ENCODE results near the gene PLA2G4E.

PLA2G4E gene

DNA sequence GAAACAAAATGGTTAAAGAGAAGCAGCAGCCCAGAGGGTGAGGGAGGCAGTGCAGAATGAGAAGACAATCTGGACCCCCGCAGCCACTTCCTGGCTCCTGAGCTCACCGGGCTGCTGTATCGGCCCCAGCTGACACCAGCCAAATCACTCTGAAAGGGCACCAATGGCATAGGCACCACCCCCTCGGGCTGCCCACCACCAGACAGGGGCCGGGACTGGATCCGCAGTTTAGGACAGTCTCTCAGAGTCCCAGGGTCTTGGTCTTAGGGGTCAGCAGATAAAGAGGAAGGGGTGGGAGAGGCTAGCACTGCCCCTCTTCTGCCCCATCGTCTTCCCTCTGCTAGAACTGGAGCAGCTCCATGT is 30.6 kb downstream of the PLA2G4E start:
- TF ChIP-seq, protein P1, sequence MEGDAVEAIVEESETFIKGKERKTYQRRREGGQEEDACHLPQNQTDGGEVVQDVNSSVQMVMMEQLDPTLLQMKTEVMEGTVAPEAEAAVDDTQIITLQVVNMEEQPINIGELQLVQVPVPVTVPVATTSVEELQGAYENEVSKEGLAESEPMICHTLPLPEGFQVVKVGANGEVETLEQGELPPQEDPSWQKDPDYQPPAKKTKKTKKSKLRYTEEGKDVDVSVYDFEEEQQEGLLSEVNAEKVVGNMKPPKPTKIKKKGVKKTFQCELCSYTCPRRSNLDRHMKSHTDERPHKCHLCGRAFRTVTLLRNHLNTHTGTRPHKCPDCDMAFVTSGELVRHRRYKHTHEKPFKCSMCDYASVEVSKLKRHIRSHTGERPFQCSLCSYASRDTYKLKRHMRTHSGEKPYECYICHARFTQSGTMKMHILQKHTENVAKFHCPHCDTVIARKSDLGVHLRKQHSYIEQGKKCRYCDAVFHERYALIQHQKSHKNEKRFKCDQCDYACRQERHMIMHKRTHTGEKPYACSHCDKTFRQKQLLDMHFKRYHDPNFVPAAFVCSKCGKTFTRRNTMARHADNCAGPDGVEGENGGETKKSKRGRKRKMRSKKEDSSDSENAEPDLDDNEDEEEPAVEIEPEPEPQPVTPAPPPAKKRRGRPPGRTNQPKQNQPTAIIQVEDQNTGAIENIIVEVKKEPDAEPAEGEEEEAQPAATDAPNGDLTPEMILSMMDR (IDR thresholded peaks at IDR 0.05): no peak
- no peaks in the 10 kb centered on the region for H3K9me3 ChIP-seq
- no peaks in the 10 kb centered on the region for H3K36me3 ChIP-seq
- H3K4me3 ChIP-seq: no peak overlapping the region
- H3K27ac ChIP-seq: no peak overlapping the region
- no peak for DNase-seq
- intact Hi-C loops (cut with DNase I; ENCODE audit: low total_unique reads): loop anchor here (2.0 kb wide), 1 partner anchor 95 kb away; no protein-coding TSS in a partner anchor
- no peaks in the 10 kb centered on the region for H3K27me3 ChIP-seq
- H3K4me1 ChIP-seq: peaks cover 0 to 7% (median 3%) of the 10 kb centered on the region in 4 donors

DNA sequence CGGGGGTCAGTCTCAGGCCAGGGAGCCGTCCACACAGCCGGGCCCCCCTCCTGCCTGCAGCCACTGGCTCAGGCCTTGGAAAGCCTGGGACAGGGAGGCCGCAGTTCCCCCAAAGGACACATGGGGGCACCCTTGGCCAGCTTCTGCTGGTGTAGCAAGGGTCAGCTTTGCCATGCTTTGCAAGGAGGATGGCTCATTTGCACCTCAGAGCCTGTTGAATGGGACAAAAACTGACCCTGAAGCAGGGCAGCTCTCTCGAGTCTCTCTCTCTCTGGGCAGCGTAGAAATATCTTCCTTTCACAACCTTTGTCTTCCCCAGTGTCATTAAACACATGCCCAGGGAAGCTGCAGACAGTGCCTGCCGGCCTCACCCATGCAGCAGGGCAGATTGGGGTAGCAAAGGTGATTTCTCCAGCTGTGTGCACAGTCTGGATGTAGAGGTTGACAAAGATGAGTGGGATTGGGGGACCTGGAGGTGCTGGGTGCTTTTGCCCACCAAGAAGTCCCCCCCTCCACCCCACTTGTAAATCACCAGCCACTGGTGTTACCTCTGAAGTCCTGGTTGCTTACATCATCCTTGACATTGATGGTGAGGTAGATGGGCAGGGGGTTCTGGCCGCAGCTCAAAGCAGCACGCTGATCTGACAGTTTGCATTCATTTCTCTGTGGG is 31.1 kb downstream of the PLA2G4E start:
- intact Hi-C loops (cut with DNase I; ENCODE audit: low total_unique reads): loop anchor here (2.0 kb wide), 1 partner anchor 95 kb away; no protein-coding TSS in a partner anchor
- H3K9me3 ChIP-seq: no peaks in the 10 kb centered on the region
- TF ChIP-seq, protein P1 (IDR thresholded peaks at IDR 0.05): peak; percentile 95 to 99
- no peak overlapping the region for H3K4me3 ChIP-seq
- peak; percentile 71 to 85 for DNase-seq
- peaks cover 0 to 12% (median 5%) of the 10 kb centered on the region in 4 donors for H3K4me1 ChIP-seq
- no peaks in the 10 kb centered on the region for H3K27me3 ChIP-seq
- H3K27ac ChIP-seq: no peak overlapping the region
- no peaks in the 10 kb centered on the region for H3K36me3 ChIP-seq

DNA sequence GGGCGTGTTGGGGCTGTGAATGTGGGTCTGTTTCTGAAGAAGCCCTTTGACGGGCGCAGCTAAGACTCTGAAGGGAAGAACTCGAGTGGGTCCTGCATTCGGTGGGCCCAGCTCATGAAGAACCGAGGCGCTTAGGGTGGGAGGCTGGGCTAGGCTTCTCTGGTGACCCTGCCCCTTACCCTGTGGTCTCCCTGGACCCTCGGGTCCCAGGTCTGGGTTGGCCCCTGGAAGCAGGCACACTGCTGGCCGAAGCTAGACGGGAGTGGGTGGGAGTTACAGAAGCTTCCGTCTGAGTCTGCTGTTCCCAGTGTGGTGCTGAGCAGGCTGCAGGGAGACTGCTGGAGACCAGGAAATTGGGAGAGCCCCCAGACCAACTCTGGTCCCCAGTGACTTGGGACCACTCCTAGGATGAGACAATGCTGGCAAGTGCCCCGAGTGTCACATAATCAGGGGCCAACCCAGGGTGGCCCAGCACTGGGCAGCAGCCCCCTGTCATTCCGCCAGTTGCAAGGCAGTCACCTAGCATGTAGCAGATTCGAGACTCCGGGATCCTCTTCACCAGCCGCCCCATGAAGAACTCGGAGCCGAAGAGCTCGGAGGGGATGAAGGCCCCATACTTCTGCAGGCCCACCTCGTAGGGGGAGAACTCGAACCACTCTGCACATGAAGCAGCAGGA is 31.8 kb downstream of the PLA2G4E start:
- Histone ChIP-seq H3K27ac (no peak overlapping the region), H3K4me1 (peaks cover 0 to 16% (median 5%) of the 10 kb centered on the region in 4 donors), H3K27me3 (no peaks in the 10 kb centered on the region), H3K36me3 (no peaks in the 10 kb centered on the region), H3K4me3 (no peak overlapping the region), H3K9me3 (no peaks in the 10 kb centered on the region)
- TF ChIP-seq, protein P1 (IDR thresholded peaks at IDR 0.05): no peak
- peak in 1 of 2 donors; percentile 53 for DNase-seq
- intact Hi-C loops (cut with DNase I; ENCODE audit: low total_unique reads): no loop called here

DNA sequence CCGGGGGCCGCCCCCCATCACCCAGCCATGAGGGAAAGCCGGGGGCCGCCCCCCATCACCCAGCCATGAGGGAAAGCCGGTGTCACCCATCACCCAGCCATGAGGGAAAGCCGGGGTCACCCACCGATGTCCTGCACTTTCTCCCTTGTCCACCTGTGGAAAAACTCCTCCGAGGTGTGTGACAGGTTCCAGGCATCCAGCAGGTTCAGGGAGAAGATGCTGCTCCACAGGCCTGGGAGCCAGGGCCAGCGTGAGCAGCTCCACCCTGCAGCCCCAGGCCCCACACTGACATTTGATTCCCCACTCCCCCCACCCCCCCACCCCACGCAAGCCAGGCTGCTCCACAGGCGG is 32.9 kb downstream of the PLA2G4E start:
- TF ChIP-seq, protein P1 (IDR thresholded peaks at IDR 0.05): no peak
- peaks cover 0 to 16% (median 5%) of the 10 kb centered on the region in 4 donors for H3K4me1 ChIP-seq
- DNase-seq: peak in 1 of 2 donors; percentile 34
- no peaks in the 10 kb centered on the region for H3K36me3 ChIP-seq
- H3K9me3 ChIP-seq: no peaks in the 10 kb centered on the region
- no peak overlapping the region for H3K27ac ChIP-seq
- H3K4me3 ChIP-seq: no peak overlapping the region
- H3K27me3 ChIP-seq: no peaks in the 10 kb centered on the region
- intact Hi-C loops (cut with DNase I; ENCODE audit: low total_unique reads): no loop called here

DNA sequence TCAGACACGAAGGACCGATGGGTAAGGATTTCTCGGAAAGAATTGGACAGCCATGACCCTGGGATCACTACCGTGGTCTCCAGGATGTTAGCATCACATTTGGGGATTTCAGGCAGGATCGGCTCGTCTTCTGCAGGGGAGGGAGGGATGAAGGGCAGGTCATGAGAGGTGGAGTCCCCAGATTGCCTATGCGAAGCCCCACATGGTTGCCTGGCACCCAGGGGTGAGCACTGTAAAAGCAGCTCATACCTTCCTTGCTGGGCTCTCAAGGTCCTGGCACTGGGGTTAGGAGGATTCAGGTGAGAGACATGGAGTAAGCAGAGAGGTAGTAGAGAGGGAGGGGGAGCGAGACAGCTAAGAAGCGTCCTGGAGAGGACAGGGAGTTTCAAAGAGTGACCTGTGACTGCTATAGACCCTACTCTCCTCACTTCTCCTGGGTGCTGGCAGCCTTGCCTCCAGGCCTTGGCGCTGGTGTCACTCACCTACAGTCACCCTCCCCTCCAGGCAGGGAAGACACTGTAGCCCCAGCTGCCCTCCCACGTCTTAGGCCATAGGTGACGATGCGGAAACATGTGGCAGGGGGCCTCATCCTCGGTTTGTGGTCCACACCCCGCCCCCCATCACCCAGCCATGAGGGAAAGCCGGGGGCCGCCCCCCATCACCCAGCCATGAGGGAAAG is 33.5 kb downstream of the PLA2G4E start:
- H3K4me3 ChIP-seq: no peak overlapping the region
- peaks cover 0 to 16% (median 5%) of the 10 kb centered on the region in 4 donors for H3K4me1 ChIP-seq
- no peaks in the 10 kb centered on the region for H3K9me3 ChIP-seq
- peak in 1 of 2 donors; percentile 49 for DNase-seq
- no peak overlapping the region for H3K27ac ChIP-seq
- H3K27me3 ChIP-seq: no peaks in the 10 kb centered on the region
- TF ChIP-seq, protein P1 (IDR thresholded peaks at IDR 0.05): no peak
- intact Hi-C loops (cut with DNase I; ENCODE audit: low total_unique reads): no loop called here
- no peaks in the 10 kb centered on the region for H3K36me3 ChIP-seq
